HEK293 (cell line): ENCODE results near the gene SHLD2.

ENCODE experiments used
- CTCF ChIA-PET: fragments of 350-600 bp; formaldehyde crosslinking; extraction: SDS; loops from one replicate; lab custom pipeline; 2021; ENCODE audit warnings: antibody characterized with exemption; lab: Yijun Ruan, JAX
- POLR2A ChIA-PET: fragments of 300-600 bp; formaldehyde crosslinking; extraction: SDS; loops from one replicate; lab custom pipeline; 2020; ENCODE audit warnings: antibody characterized with exemption, inconsistent platforms; lab: Yijun Ruan, JAX
- H3K27ac ChIP-seq: fragments of 200-500 bp; sonication (Bioruptor generic); 2 replicates; pipeline ENCODE4 v1.5.1; 2014; ENCODE audit warnings: low read depth, low read length, control low read depth, inconsistent platforms; ENCODE audit errors: extremely low read depth
- H3K36me3 ChIP-seq, 2 experiments: fragments of 200-500 bp in 1 of 2; sonication (Bioruptor generic) in 1 of 2; 1 replicate in 1 of 2; 2 replicates in 1 of 2; pipeline ENCODE4 v1.5.1; 2014 to 2017; ENCODE audit warnings: inconsistent platforms in 2 of 2, low read length in 2 of 2; ENCODE audit not compliant: control insufficient read depth in 2 of 2, insufficient read depth in 1 of 2
- H3K4me1 ChIP-seq: fragments of 200-500 bp; sonication (Bioruptor generic); 2 replicates; pipeline ENCODE4 v1.5.1; 2014; ENCODE audit warnings: mild to moderate bottlenecking, low read length, inconsistent platforms; ENCODE audit not compliant: control insufficient read depth, insufficient read depth
- H3K4me3 ChIP-seq: 2 replicates; pipeline ENCODE4 v1.5.1; 2011; ENCODE audit warnings: low read depth, mild to moderate bottlenecking, control low read depth, low read length, moderate library complexity
- H3K9me3 ChIP-seq: fragments of 200-500 bp; sonication (Bioruptor generic); 2 replicates; pipeline ENCODE4 v1.5.1; 2014; ENCODE audit warnings: low read depth, low read length, inconsistent platforms; ENCODE audit not compliant: control insufficient read depth, insufficient read depth
- BCL11A ChIP-seq: fragments of 450-650 bp; formaldehyde crosslinking; IDR thresholded peaks from 2 replicates; pipeline ENCODE4 v1.5.1; 2016; ENCODE audit warnings: low read depth, missing biosample characterization, missing genetic modification characterization
- FEZF1 ChIP-seq: fragments of 450-650 bp; formaldehyde crosslinking; IDR thresholded peaks from 2 replicates; pipeline ENCODE4 v1.5.1; 2016; ENCODE audit warnings: missing biosample characterization, missing genetic modification characterization
- HIC1 ChIP-seq: fragments of 450-650 bp; formaldehyde crosslinking; IDR thresholded peaks from 2 replicates; pipeline ENCODE4 v1.5.1; 2016; ENCODE audit warnings: missing biosample characterization, missing genetic modification characterization
- INSM2 ChIP-seq: fragments of 450-650 bp; formaldehyde crosslinking; IDR thresholded peaks from 2 replicates; pipeline ENCODE4 v1.5.1; 2016; ENCODE audit warnings: missing biosample characterization, missing genetic modification characterization
- KLF16 ChIP-seq: fragments of 450-650 bp; formaldehyde crosslinking; IDR thresholded peaks from 2 replicates; pipeline ENCODE4 v1.5.1; 2017; ENCODE audit warnings: missing biosample characterization, missing genetic modification characterization
- MZF1 ChIP-seq: fragments of 450-650 bp; formaldehyde crosslinking; IDR thresholded peaks from 2 replicates; pipeline ENCODE4 v1.5.1; 2017; ENCODE audit warnings: missing biosample characterization, missing genetic modification characterization, borderline replicate concordance
- PBX3 ChIP-seq: sonication (generic); formaldehyde crosslinking; IDR thresholded peaks from 2 replicates; pipeline ENCODE4 v1.8.1; 2022; ENCODE audit warnings: mild to moderate bottlenecking, moderate library complexity, missing genetic modification reagents
- PRDM6 ChIP-seq: fragments of 450-650 bp; formaldehyde crosslinking; IDR thresholded peaks from 2 replicates; pipeline ENCODE4 v1.5.1; 2017; ENCODE audit warnings: missing biosample characterization, missing genetic modification characterization
- REST ChIP-seq: fragments of 450-650 bp; formaldehyde crosslinking; IDR thresholded peaks from 2 replicates; pipeline ENCODE4 v1.5.1; 2016; ENCODE audit warnings: missing biosample characterization, missing genetic modification characterization
- SETDB1 ChIP-seq: IDR thresholded peaks from one replicate; pipeline ENCODE4 v1.6.1; 2017; ENCODE audit warnings: mild to moderate bottlenecking, low read length, moderate library complexity, mixed read lengths; ENCODE audit not compliant: insufficient read length
- ZNF114 ChIP-seq: fragments of 450-650 bp; formaldehyde crosslinking; IDR thresholded peaks from 2 replicates; pipeline ENCODE4 v1.5.0; 2017; ENCODE audit warnings: missing biosample characterization, missing genetic modification characterization
- ZNF18 ChIP-seq: fragments of 450-650 bp; formaldehyde crosslinking; IDR thresholded peaks from 2 replicates; pipeline ENCODE4 v1.5.1; 2016; ENCODE audit warnings: missing biosample characterization, missing genetic modification characterization
- ZNF2 ChIP-seq: fragments of 450-650 bp; formaldehyde crosslinking; IDR thresholded peaks from 2 replicates; pipeline ENCODE4 v1.5.1; 2016; ENCODE audit warnings: missing biosample characterization, missing genetic modification characterization
- ZNF211 ChIP-seq: fragments of 450-650 bp; formaldehyde crosslinking; IDR thresholded peaks from 2 replicates; pipeline ENCODE4 v1.5.1; 2016; ENCODE audit warnings: low read depth, missing biosample characterization, missing genetic modification characterization
- ZNF248 ChIP-seq: fragments of 450-650 bp; formaldehyde crosslinking; IDR thresholded peaks from 2 replicates; pipeline ENCODE4 v1.5.1; 2017; ENCODE audit warnings: missing biosample characterization, missing genetic modification characterization
- ZNF324 ChIP-seq: fragments of 450-650 bp; formaldehyde crosslinking; IDR thresholded peaks from 2 replicates; pipeline ENCODE4 v1.5.1; 2016; ENCODE audit warnings: missing biosample characterization, missing genetic modification characterization
- ZNF350 ChIP-seq: fragments of 450-650 bp; formaldehyde crosslinking; IDR thresholded peaks from 2 replicates; pipeline ENCODE4 v1.5.0; 2017; ENCODE audit warnings: missing biosample characterization, mild to moderate bottlenecking, missing genetic modification characterization
- ZNF37A ChIP-seq: fragments of 450-650 bp; IDR thresholded peaks from 2 replicates; pipeline ENCODE4 v1.5.1; 2018; ENCODE audit warnings: missing biosample characterization, missing genetic modification characterization
- ZNF398 ChIP-seq: fragments of 450-650 bp; formaldehyde crosslinking; IDR thresholded peaks from 2 replicates; pipeline ENCODE4 v1.5.1; 2017; ENCODE audit warnings: missing biosample characterization, missing genetic modification characterization
- ZNF558 ChIP-seq: fragments of 450-650 bp; formaldehyde crosslinking; IDR thresholded peaks from 2 replicates; pipeline ENCODE4 v1.5.1; 2016; ENCODE audit warnings: missing biosample characterization, missing genetic modification characterization
- ZNF600 ChIP-seq: fragments of 450-650 bp; formaldehyde crosslinking; IDR thresholded peaks from 2 replicates; pipeline ENCODE4 v1.5.1; 2016; ENCODE audit warnings: missing biosample characterization, missing genetic modification characterization
- ZNF701 ChIP-seq: fragments of 450-650 bp; formaldehyde crosslinking; IDR thresholded peaks from 2 replicates; pipeline ENCODE4 v1.5.1; 2016; ENCODE audit warnings: missing biosample characterization, missing genetic modification characterization
- ZNF707 ChIP-seq: fragments of 450-650 bp; formaldehyde crosslinking; IDR thresholded peaks from 2 replicates; pipeline ENCODE4 v1.5.1; 2016; ENCODE audit warnings: missing biosample characterization, missing genetic modification characterization

Gene SHLD2

GRCh38 chr10:87093632-87094372 is 1.2 kb upstream of the SHLD2 start:
- Histone ChIP-seq H3K4me1 (peaks cover 15% of the 10 kb centered on the region; the same call in 1 of the 2 replicates), H3K36me3 (peaks cover 15 to 17% of the 10 kb centered on the region in 2 experiments; a peak in 2 of 3 replicates), H3K9me3 (no peaks in the 10 kb centered on the region), H3K4me3 (peak overlapping the region; percentile 61), H3K27ac (peak overlapping the region; percentile 90)
- ChIA-PET CTCF (no interaction called here), POLR2A (interaction anchor here (1.1 kb wide), 1 partner anchor 12 kb away, joined by 4 read pairs; no protein-coding TSS in a partner anchor)
- peak; percentile 37; the same call in 1 of the 2 replicates for TF ChIP-seq ZNF398 (tag by site-specific recombination)
- no peak for TF ChIP-seq BCL11A (tag by site-specific recombination)
- no peak for TF ChIP-seq PBX3 (CRISPR knock-in tag)
- TF ChIP-seq ZNF324 (tag by site-specific recombination): no peak
- TF ChIP-seq ZNF18 (tag by site-specific recombination): no peak
- TF ChIP-seq PRDM6 (tag by site-specific recombination): no peak
- no peak for TF ChIP-seq ZNF114 (tag by site-specific recombination)
- TF ChIP-seq REST (tag by site-specific recombination): no peak
- TF ChIP-seq ZNF2 (tag by site-specific recombination): 0 out of 2 replicates have a peak, but pooled peaks have one; percentile 23
- no peak for TF ChIP-seq ZNF701 (tag by site-specific recombination)
- no peak for TF ChIP-seq SETDB1
- no peak; the same call in none of the 2 replicates for TF ChIP-seq ZNF600 (tag by site-specific recombination)
- peak; percentile 28; the same call in 1 of the 2 replicates for TF ChIP-seq KLF16
- no peak for TF ChIP-seq HIC1 (tag by site-specific recombination)
- no peak for TF ChIP-seq FEZF1 (tag by site-specific recombination)
- TF ChIP-seq ZNF211 (tag by site-specific recombination): no peak
- TF ChIP-seq ZNF558 (tag by site-specific recombination): no peak
- no peak for TF ChIP-seq ZNF350 (tag by site-specific recombination)
- TF ChIP-seq ZNF37A: no peak
- no peak for TF ChIP-seq MZF1 (tag by site-specific recombination)
- no peak for TF ChIP-seq ZNF248 (tag by site-specific recombination)
- TF ChIP-seq INSM2 (tag by site-specific recombination): no peak
- TF ChIP-seq ZNF707 (tag by site-specific recombination): no peak
